CD4-positive, alpha-beta T cell (primary cell): ENCODE results near the gene SMIM5. TPM values are rescaled to one million over a fixed set of nuclear protein-coding genes. Genes with fewer than 3 reads are reported as not detected.
A peak's percentile ranks its signal among the peaks of the same experiment; 100 is the strongest.

Source experiments
- ATAC-seq: fragments of 200-7000 bp; cut with Tn5 transposase; one replicate; pipeline ENCODE4 v1.10.0; 2022; ENCODE audit warnings: mild to moderate bottlenecking; ENCODE audit not compliant: poor library complexity
- CTCF ChIA-PET: fragments of 350-600 bp; sonication (Branson Sonifier 250); formaldehyde crosslinking; loops from one replicate; lab custom pipeline; 2021; ENCODE audit warnings: antibody characterized with exemption, inconsistent platforms; lab: Charles Lee
- POLR2A ChIA-PET: fragments of 350-600 bp; sonication (Branson Sonifier 250); formaldehyde crosslinking; loops from one replicate; lab custom pipeline; 2021; ENCODE audit warnings: antibody characterized with exemption, inconsistent platforms; lab: Charles Lee
- DNase-seq, 14 experiments: peaks; one replicate each; pipeline ENCODE4 v3.0.0-alpha.2; 2013 to 2020; ENCODE audit warnings: mixed read lengths in 2 of 14
- H3K27ac ChIP-seq, 2 donors: one replicate each; pipeline versions ENCODE4 v1.5.1 to v1.7.0; 2013; ENCODE audit warnings: low read length in 2 of 2, low read depth in 1 of 2, mild to moderate bottlenecking in 1 of 2
- H3K27me3 ChIP-seq, 2 experiments: 1 replicate in 1 of 2; 2 replicates in 1 of 2; pipeline versions ENCODE4 v1.6.1 to v1.7.0; 2013; ENCODE audit warnings: low read length in 2 of 2, control low read depth in 1 of 2, mild to moderate bottlenecking in 1 of 2, moderate library complexity in 1 of 2; ENCODE audit not compliant: insufficient read depth in 2 of 2, control insufficient read depth in 1 of 2
- H3K36me3 ChIP-seq: one replicate; pipeline ENCODE4 v1.6.1; 2013; ENCODE audit warnings: low read length, control low read depth; ENCODE audit not compliant: insufficient read depth
- H3K4me1 ChIP-seq: one replicate; pipeline ENCODE4 v1.6.1; 2013; ENCODE audit warnings: low read length, control low read depth; ENCODE audit not compliant: insufficient read depth
- H3K4me3 ChIP-seq: one replicate; pipeline ENCODE4 v1.5.1; 2013; ENCODE audit warnings: mild to moderate bottlenecking, low read length, moderate library complexity
- H3K9me3 ChIP-seq, 2 experiments: 1 replicate in 1 of 2; 2 replicates in 1 of 2; pipeline versions ENCODE4 v1.6.1 to v1.7.0; 2013; ENCODE audit warnings: low read length in 2 of 2, mild to moderate bottlenecking in 2 of 2, control low read depth in 1 of 2, moderate library complexity in 1 of 2; ENCODE audit not compliant: control insufficient read depth in 1 of 2, insufficient read depth in 1 of 2
- H3K27ac Mint-ChIP-seq: one replicate; pipeline ENCODE4 v1.8.0; 2020; ENCODE audit warnings: mixed read lengths
- H3K27me3 Mint-ChIP-seq: one replicate; pipeline ENCODE4 v1.8.0; 2021; ENCODE audit warnings: mixed read lengths
- H3K36me3 Mint-ChIP-seq: one replicate; pipeline ENCODE4 v1.8.0; 2021; ENCODE audit warnings: low read depth, mixed read lengths
- H3K4me1 Mint-ChIP-seq: one replicate; pipeline ENCODE4 v1.8.0; 2021; ENCODE audit warnings: low read depth, mixed read lengths
- H3K4me3 Mint-ChIP-seq: one replicate; pipeline ENCODE4 v1.8.0; 2020; ENCODE audit warnings: mild to moderate bottlenecking, mixed read lengths
- H3K9me3 Mint-ChIP-seq: one replicate; pipeline ENCODE4 v1.8.0; 2020; ENCODE audit warnings: mixed read lengths
- CTCF ChIP-seq: fragments of 200-600 bp; IDR thresholded peaks from one replicate; pipeline ENCODE4 v1.8.0; 2022; ENCODE audit warnings: antibody characterized with exemption, mild to moderate bottlenecking
- intact Hi-C, 2 experiments: fragments of 100-400 bp; cut with DNase I in 1 of 2; cut with micrococcal nuclease in 1 of 2; formaldehyde crosslinking; loops; one replicate each; pipeline versions ENCODE4 v1.15.1 to v1.9.0; 2023 to 2025; cut with DNase I, micrococcal nuclease
- total RNA-seq, 174 experiments: library from RNA in 2 of 174; stranded (reverse) in 2 of 174; gene quantifications; one replicate each; pipeline ENCODE4 v1.2.3 and lab custom pipeline; 2021 to 2026

SMIM5 gene
- total RNA-seq, 2 experiments from 2014 or later, result 0.75 to 1.3 TPM

GRCh38 chr17:75624714-75625345, 8.4 kb upstream of the SMIM5 start:
- ChIA-PET POLR2A (no interaction called here), CTCF (interaction anchor here (2.2 kb wide), 1 partner anchor 8 kb away, joined by 6 read pairs; the partner anchor contains the start of gene SMIM5)
- no peaks in the 10 kb centered on the region for H3K9me3 Mint-ChIP-seq
- H3K36me3 ChIP-seq, result peaks cover 3% of the 10 kb centered on the region
- intact Hi-C loops, result no loop called here
- DNase-seq (no peak), ATAC-seq (no peak)
- H3K27me3 Mint-ChIP-seq, result no peaks in the 10 kb centered on the region
- peaks cover 4% of the 10 kb centered on the region for H3K36me3 Mint-ChIP-seq
- no peak for TF ChIP-seq CTCF
- no peak overlapping the region for H3K27ac Mint-ChIP-seq
- H3K4me1 ChIP-seq, result no peaks in the 10 kb centered on the region
- no peak overlapping the region for H3K4me3 ChIP-seq
- H3K27ac ChIP-seq, result no peak overlapping the region
- no peaks in the 10 kb centered on the region for H3K27me3 ChIP-seq
- H3K9me3 ChIP-seq, result no peaks in the 10 kb centered on the region
- H3K4me3 Mint-ChIP-seq, result no peak overlapping the region
- no peaks in the 10 kb centered on the region for H3K4me1 Mint-ChIP-seq

- DNase-seq (peak in 3 of 14 experiments; percentile 15 to 45 (median 26)), ATAC-seq (peak; percentile 59)
- intact Hi-C loops, result no loop called here
- ChIA-PET CTCF (no interaction called here), POLR2A (no interaction called here)
- peak; percentile 26 for TF ChIP-seq CTCF
- H3K27ac ChIP-seq, result no peak overlapping the region
- Mint-ChIP-seq H3K9me3 (no peaks in the 10 kb centered on the region), H3K27me3 (no peaks in the 10 kb centered on the region), H3K27ac (no peak overlapping the region), H3K4me1 (no peaks in the 10 kb centered on the region), H3K36me3 (peaks cover 4% of the 10 kb centered on the region), H3K4me3 (no peak overlapping the region)
- no peaks in the 10 kb centered on the region for H3K9me3 ChIP-seq
- no peaks in the 10 kb centered on the region for H3K4me1 ChIP-seq
- H3K36me3 ChIP-seq, result peaks cover 3% of the 10 kb centered on the region
- H3K27me3 ChIP-seq, result no peaks in the 10 kb centered on the region
- H3K4me3 ChIP-seq, result no peak overlapping the region
These were observed 7.3 kb upstream of the SMIM5 start for GRCh38 chr17:75625813-75626486.

GRCh38 chr17:75626496-75627038, 6.7 kb upstream of the SMIM5 start:
- Histone ChIP-seq H3K9me3 (no peaks in the 10 kb centered on the region), H3K4me1 (no peaks in the 10 kb centered on the region), H3K36me3 (peaks cover 3% of the 10 kb centered on the region), H3K4me3 (no peak overlapping the region), H3K27ac (no peak overlapping the region), H3K27me3 (no peaks in the 10 kb centered on the region)
- Mint-ChIP-seq H3K27me3 (no peaks in the 10 kb centered on the region), H3K4me1 (no peaks in the 10 kb centered on the region), H3K4me3 (no peak overlapping the region), H3K36me3 (peaks cover 4% of the 10 kb centered on the region), H3K27ac (no peak overlapping the region), H3K9me3 (no peaks in the 10 kb centered on the region)
- POLR2A ChIA-PET, result interaction anchor here (0.8 kb wide), 1 partner anchor 127 kb away, joined by 3 read pairs; no protein-coding TSS in a partner anchor
- intact Hi-C loops, result no loop called here
- DNase-seq (no peak), ATAC-seq (no peak)
- CTCF ChIA-PET, result no interaction called here
- TF ChIP-seq CTCF, result no peak
